AG04450 (cell line): Measurements from ENCODE around the gene TAGAP. TPM values are rescaled to one million over a fixed set of nuclear protein-coding genes. Genes with fewer than 3 reads are reported as not detected.

ENCODE experiments used
- CTCF ChIA-PET: fragments of 300-600, 350-600 bp; formaldehyde crosslinking; extraction: SDS; loops from one replicate; lab custom pipeline; 2022; ENCODE audit warnings: antibody characterized with exemption, inconsistent platforms; lab: Charles Lee
- POLR2A ChIA-PET: fragments of 350-600 bp; formaldehyde crosslinking; extraction: SDS; loops from one replicate; lab custom pipeline; 2021; ENCODE audit warnings: antibody characterized with exemption, inconsistent platforms; lab: Yijun Ruan, JAX
- DNase-seq: peaks from one replicate; pipeline ENCODE4 v3.0.0-alpha.2; 2011; ENCODE audit warnings: low read depth, low spot score
- H3K27ac ChIP-seq: one replicate; pipeline ENCODE4 v1.5.1; 2012; ENCODE audit warnings: low read depth, low read length, control low read depth
- H3K27me3 ChIP-seq: one replicate; pipeline ENCODE4 v1.6.0; 2012; ENCODE audit warnings: low read length; ENCODE audit not compliant: control insufficient read depth, insufficient read depth
- H3K4me3 ChIP-seq: 2 replicates; pipeline ENCODE4 v1.5.1; 2011; ENCODE audit warnings: mild to moderate bottlenecking, low read depth, low read length, control low read depth
- H3K9me3 ChIP-seq: 2 replicates; pipeline ENCODE4 v1.5.1; 2012; ENCODE audit warnings: low read length; ENCODE audit not compliant: control insufficient read depth, insufficient read depth
- CTCF ChIP-seq: IDR thresholded peaks from 2 replicates; pipeline ENCODE4 v1.5.1; 2011; ENCODE audit warnings: low read depth, low read length, control low read depth, inconsistent platforms
- polyA plus RNA-seq: library from polyadenylated mRNA; depleted of rRNA; stranded (reverse); fragments of >200 nt; gene quantifications from 2 replicates; pipeline ENCODE4 v1.2.3, GENCODE V29; 2011

Gene TAGAP
- polyA plus RNA-seq, 1 experiment: not detected

DNA sequence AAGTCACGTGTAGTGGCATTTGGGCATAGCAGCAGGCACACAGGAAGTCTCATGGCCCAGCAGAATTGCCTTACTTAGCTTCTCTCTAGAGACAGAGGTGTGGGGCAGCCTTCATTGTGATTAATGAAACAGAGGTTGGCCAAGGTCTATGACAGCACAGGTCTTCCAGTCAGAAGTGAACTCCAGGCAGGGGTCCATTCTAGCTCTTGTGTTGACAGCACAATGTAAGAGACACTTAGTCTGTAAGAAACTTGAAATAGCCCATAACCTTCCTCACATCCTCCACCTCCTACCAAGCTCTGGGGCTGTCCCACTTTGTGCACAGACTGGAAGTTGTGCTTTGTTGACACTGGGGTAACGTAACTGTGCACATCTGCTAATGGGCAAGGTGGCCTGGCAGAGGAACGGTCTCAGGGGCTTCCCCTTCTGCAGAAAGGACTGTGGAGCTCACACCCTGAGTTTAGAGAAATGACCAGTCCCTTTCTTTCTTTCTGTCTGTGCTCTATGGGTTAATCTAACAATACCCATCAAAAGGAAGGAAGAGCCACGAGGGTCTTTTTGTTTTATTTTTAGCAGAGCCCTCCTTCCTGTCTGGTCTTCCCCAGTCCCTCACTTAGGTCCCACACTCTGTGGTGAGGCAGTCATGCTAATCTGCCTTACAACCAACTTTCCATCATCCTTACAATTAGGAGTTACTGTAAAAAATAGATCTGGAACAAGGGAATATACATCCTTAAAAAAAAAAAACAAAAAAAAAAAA lies 35.6 kb upstream of the TAGAP start:
- CTCF ChIA-PET: interaction anchor here (0.9 to 1.5 kb wide), 3 partner anchors 24 to 54 kb away, joined by 4 to 8 read pairs (median 5); no protein-coding TSS in a partner anchor
- no peak overlapping the region for H3K4me3 ChIP-seq
- no peak for TF ChIP-seq CTCF
- H3K9me3 ChIP-seq: no peaks in the 10 kb centered on the region
- POLR2A ChIA-PET: no interaction called here
- H3K27me3 ChIP-seq: peaks cover 2% of the 10 kb centered on the region
- H3K27ac ChIP-seq: no peak overlapping the region
- no peak for DNase-seq

GRCh38 chr6:159079367-159079766 lies 34.6 kb upstream of the TAGAP start:
- H3K9me3 ChIP-seq: no peaks in the 10 kb centered on the region
- no peak for TF ChIP-seq CTCF
- ChIA-PET CTCF (interaction anchor here (0.9 to 1.1 kb wide), 2 partner anchors 25 to 55 kb away, joined by 4 to 8 read pairs; no protein-coding TSS in a partner anchor), POLR2A (no interaction called here)
- no peak overlapping the region for H3K27ac ChIP-seq
- H3K4me3 ChIP-seq: no peak overlapping the region
- DNase-seq: no peak
- H3K27me3 ChIP-seq: peaks cover 2% of the 10 kb centered on the region

DNA sequence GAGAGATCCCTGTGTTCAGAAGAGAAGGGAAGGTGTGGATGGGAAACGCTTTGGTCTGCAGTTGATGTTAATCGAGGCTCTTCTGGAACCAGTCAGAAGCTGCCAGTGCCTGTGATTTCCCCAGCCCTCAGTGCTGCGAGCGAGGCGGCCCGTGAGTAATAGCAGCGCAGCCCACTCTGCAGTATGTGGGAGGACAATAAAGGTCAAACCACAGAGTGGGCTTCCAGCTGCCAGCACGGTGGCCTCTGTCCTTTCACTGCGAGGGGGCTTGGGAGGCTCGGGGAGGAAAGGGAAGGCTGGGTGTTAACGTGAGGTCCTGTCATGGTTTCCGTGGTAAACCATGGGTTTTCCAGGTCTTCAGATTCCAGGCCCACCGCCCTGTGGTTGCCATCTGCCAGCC lies 32.3 kb upstream of the TAGAP start:
- ChIA-PET CTCF (no interaction called here), POLR2A (no interaction called here)
- H3K27ac ChIP-seq: no peak overlapping the region
- no peak for TF ChIP-seq CTCF
- H3K4me3 ChIP-seq: no peak overlapping the region
- DNase-seq: no peak
- H3K27me3 ChIP-seq: peaks cover 2% of the 10 kb centered on the region
- H3K9me3 ChIP-seq: no peaks in the 10 kb centered on the region

DNA sequence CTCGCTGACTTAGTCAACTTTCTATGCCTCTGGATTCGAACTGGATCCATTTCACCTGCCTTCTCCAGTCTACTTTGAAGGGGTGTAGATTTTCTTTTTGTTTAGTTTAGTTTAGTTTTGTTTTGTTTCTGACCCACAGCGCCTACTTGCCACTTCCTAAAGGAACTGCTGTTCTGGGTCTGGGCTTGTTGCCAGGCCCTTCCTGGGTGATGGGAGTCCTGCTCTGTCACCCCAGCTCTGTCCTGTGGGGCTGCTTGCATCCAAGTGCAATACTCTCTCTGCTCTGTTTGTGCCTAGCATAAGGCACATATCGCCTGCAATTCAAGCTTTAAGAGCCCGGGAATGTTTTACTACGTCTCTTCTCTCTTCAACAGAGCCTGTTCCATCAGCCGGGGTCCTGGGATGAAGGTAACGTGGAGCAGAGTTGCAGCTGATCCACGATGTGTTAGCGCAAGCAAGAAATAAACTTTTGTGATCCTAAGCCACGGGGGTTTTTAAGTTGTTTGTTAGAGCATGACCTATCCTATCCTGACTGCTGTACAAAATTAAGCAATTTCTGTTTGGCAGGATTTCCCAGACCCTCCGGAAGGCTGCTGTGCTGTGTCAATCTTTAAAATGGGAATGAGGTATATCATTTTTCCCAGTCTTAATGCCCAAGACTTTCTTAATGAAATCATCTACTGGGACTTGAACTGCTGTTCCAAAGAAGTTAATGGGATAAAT lies 30.9 kb upstream of the TAGAP start:
- no peak for DNase-seq
- no peak for TF ChIP-seq CTCF
- Histone ChIP-seq H3K27me3 (peaks cover 2% of the 10 kb centered on the region), H3K9me3 (no peaks in the 10 kb centered on the region), H3K27ac (no peak overlapping the region), H3K4me3 (no peak overlapping the region)
- CTCF ChIA-PET: interaction anchor here (0.7 to 1.4 kb wide), 4 partner anchors 29 to 75 kb away, joined by 3 read pairs; partner anchors contain the start of gene RSPH3
- POLR2A ChIA-PET: no interaction called here

GRCh38 chr6:159074876-159075275 lies 30.1 kb upstream of the TAGAP start:
- POLR2A ChIA-PET: no interaction called here

More at GRCh38 chr6:159074876-159075275, 30.1 kb upstream of the TAGAP start:
- Histone ChIP-seq H3K4me3 (no peak overlapping the region), H3K27me3 (peaks cover 2% of the 10 kb centered on the region), H3K9me3 (no peaks in the 10 kb centered on the region), H3K27ac (no peak overlapping the region)
- DNase-seq: no peak
- TF ChIP-seq CTCF: no peak
- CTCF ChIA-PET: interaction anchor here (0.7 to 1.4 kb wide), 4 partner anchors 29 to 75 kb away, joined by 3 read pairs; partner anchors contain the start of gene RSPH3
